WTC11 (cell line): Measurements from ENCODE around the gene ISG20L2.

ENCODE experiments used
- FOXK1 ChIP-seq: sonication (generic); formaldehyde crosslinking; IDR thresholded peaks from 2 replicates; pipeline ENCODE4 v1.8.0; 2022; ENCODE audit warnings: mild to moderate bottlenecking, moderate library complexity, missing genetic modification reagents
- MXD4 ChIP-seq: fragments of 250-450 bp; sonication (Bioruptor Pico); IDR thresholded peaks from 2 replicates; pipeline ENCODE4 v1.8.0; 2021; ENCODE audit warnings: mild to moderate bottlenecking, moderate library complexity, borderline replicate concordance
- SP1 ChIP-seq: sonication (generic); formaldehyde crosslinking; conservative IDR thresholded peaks from 2 replicates; pipeline ENCODE4 v1.8.1; 2022; ENCODE audit warnings: missing genetic modification reagents
- TCF7 ChIP-seq: sonication (generic); formaldehyde crosslinking; IDR thresholded peaks from 2 replicates; pipeline ENCODE4 v1.8.0; 2022; ENCODE audit warnings: mild to moderate bottlenecking, low read depth, missing genetic modification reagents, moderate library complexity
- TEAD4 ChIP-seq: sonication (generic); formaldehyde crosslinking; IDR thresholded peaks from 2 replicates; pipeline ENCODE4 v1.8.0; 2022; ENCODE audit warnings: mild to moderate bottlenecking, missing genetic modification reagents
- ZBTB43 ChIP-seq: sonication (generic); formaldehyde crosslinking; IDR thresholded peaks from 2 replicates; pipeline ENCODE4 v1.8.1; 2023; ENCODE audit warnings: mild to moderate bottlenecking, missing genetic modification reagents
- TF ChIP-seq, protein P1 (sequence below): fragments of 200-600 bp; IDR thresholded peaks from 2 replicates; pipeline ENCODE4 v1.8.0; 2022; ENCODE audit warnings: antibody characterized with exemption

- TF ChIP-seq, protein P1, sequence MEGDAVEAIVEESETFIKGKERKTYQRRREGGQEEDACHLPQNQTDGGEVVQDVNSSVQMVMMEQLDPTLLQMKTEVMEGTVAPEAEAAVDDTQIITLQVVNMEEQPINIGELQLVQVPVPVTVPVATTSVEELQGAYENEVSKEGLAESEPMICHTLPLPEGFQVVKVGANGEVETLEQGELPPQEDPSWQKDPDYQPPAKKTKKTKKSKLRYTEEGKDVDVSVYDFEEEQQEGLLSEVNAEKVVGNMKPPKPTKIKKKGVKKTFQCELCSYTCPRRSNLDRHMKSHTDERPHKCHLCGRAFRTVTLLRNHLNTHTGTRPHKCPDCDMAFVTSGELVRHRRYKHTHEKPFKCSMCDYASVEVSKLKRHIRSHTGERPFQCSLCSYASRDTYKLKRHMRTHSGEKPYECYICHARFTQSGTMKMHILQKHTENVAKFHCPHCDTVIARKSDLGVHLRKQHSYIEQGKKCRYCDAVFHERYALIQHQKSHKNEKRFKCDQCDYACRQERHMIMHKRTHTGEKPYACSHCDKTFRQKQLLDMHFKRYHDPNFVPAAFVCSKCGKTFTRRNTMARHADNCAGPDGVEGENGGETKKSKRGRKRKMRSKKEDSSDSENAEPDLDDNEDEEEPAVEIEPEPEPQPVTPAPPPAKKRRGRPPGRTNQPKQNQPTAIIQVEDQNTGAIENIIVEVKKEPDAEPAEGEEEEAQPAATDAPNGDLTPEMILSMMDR = no peak
- TF ChIP-seq SP1 (CRISPR knock-in tag) = no peak
- TF ChIP-seq MXD4 = no peak
- no peak for TF ChIP-seq TCF7
- no peak for TF ChIP-seq FOXK1 (CRISPR knock-in tag)
- TF ChIP-seq ZBTB43 = no peak
- TF ChIP-seq TEAD4 (CRISPR knock-in tag) = no peak
Observed at GRCh38 chr1:156703741-156704140, 24.8 kb downstream of the ISG20L2 start.
